ENCODE results near the gene CRISP2.

CRISP2 gene

GRCh38 chr6:49662231-49662891 is 51.0 kb downstream of the CRISP2 start:
- no peak for DNase-seq (ENCODE audit: low read depth in 2 of 2, low spot score in 1 of 2)

DNA sequence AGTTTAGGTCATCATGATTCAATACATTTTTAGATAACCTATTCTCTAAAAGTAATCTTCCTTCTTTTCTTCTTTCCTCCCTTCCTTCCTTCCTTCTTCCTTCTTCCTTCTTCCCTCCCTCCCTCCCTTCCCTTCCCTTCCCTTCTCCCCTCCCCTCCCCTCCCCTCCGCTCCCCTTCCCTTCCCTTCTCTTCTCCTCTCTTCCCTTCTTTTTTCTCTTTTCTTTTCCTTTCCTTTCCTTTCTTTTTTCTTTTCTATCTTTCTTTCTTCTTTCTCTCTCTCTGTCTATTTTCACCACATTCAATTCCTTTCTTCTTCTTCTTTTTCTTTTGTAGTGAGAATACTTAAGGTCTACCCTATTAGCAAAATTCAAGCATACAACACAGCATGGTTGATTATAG is 59.4 kb downstream of the CRISP2 start:
- no peak for DNase-seq (ENCODE audit: low read depth in 2 of 2, low spot score in 1 of 2)

GRCh38 chr6:49653438-49653837 is 59.9 kb downstream of the CRISP2 start:
- no peak for DNase-seq (ENCODE audit: low read depth in 2 of 2, low spot score in 1 of 2)

DNA sequence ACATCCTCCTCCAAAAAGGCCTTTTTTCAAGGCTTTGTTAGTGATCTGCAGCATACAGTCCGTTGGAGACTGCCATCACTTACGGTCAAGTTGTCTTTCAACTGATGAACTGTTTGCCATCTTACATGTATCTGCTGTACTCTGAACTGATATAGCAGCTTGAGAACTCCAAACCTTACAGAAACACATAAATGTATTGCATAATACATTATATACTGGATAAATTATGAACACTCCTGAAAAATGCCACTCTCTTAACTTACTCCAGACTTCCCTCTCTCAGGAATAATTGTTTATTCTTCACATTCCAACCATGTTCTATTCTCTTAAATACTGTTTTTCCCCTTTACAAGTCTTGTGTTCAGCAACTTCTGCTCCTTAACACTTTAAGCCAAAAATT is 62.1 kb downstream of the CRISP2 start:
- DNase-seq (ENCODE audit: low read depth in 2 of 2, low spot score in 1 of 2) = no peak

DNA sequence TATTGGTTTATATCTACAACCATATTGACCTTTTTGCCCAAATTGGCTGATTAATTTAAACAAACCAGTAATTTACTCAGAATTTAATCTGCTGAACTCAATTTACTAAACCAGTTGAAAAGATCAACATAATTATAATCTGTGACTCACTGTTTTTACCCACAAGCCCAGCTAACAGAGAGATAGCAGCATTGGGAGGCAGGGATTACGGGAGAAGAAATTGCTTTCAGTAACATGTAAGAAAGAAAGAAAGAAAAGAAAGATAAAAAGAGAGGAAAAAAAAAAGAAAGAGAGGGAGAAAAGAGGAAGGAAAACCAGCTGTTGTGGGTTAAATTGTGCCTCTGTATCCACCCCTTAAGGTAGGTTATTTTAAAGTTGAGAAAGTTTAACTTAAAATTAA is 63.4 kb downstream of the CRISP2 start:
- DNase-seq (ENCODE audit: low read depth in 2 of 2, low spot score in 1 of 2) = no peak

DNA sequence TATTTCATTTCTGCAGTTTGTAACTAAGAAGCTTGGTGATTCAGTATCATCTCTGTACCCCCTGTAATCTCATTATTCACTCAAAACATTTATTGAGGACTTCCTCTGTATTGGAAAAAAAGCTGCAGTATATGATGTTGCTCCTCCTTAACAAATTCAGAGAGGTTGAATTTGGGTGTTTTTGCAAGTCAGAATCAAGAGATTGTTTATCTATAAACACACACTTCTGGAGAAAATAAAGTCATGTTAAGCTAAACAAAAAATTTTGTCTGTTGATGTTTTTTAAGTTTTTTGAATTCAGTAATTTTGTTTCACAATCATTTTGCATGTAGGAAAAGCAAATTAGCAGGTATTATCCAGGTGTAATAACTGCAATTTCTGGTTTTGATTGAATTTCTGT is 65.3 kb downstream of the CRISP2 start:
- DNase-seq (ENCODE audit: low read depth in 2 of 2, low spot score in 1 of 2) = no peak

- no peak for DNase-seq (ENCODE audit: low read depth in 2 of 2, low spot score in 1 of 2)
Measured at GRCh38 chr6:49647476-49647875, 65.9 kb downstream of the CRISP2 start.

- no peak for DNase-seq (ENCODE audit: low read depth in 2 of 2, low spot score in 1 of 2)
Measured at GRCh38 chr6:49646942-49647341, 66.4 kb downstream of the CRISP2 start.

DNA sequence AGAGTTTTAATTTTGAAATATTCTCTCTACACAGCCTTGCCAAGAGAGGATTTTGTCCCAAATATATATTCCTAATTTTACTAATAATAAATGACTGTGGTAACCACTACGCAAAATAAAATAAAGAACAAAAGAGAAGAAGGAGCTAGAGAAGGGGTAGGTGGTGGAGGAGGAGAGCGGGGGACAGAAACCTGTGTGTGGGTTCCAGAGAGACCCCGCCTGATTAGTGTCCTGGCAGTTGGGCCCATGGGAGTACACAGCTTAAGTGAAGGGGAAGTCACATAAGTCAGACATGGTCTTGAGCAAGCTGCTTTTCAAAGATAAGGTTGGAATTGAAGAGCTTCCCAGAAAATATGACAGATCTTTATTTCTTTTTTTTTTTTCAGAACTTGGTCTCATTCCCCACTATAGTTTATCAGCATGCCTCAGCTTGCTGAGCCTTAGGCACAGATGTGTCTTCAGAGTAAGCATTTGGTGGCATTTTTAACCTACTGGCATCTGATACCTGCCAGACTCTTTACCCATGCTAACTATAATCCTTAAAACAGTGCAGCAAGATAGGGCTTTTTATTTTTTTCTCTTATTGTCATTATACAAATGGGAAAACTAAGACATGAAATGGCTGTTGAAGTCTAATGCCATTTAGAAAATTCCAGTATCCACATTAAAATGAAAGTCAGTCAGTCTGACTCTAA is 67.1 kb downstream of the CRISP2 start:
- DNase-seq (ENCODE audit: low read depth in 2 of 2, low spot score in 1 of 2) = no peak

DNA sequence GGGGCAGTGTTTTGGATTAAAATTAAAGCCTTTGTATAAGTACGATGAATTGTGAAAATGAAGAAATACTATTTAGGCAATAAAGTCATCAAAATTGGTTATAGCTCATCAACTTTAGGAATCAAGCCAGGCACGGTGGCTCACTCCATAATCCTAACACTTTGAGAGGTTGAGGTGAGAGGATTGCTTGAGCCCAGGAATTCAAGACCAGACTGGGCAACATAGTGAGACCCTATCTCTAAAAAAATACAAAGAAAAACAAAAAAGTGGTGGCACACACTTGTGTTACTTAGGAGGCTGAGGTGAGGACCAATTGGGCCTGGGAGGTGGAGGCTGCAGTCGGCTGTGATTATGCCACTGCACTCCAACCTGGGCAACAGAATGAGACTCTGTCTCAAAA is 68.2 kb downstream of the CRISP2 start:
- no peak for DNase-seq (ENCODE audit: low read depth in 2 of 2, low spot score in 1 of 2)
